ENCODE results near the gene TRMT11.
"Not testable (repeated sequence)": the region's sequence is repeated elsewhere in the genome, so short reads cannot be mapped to it uniquely, and the experiment has no call there.

TRMT11 gene

DNA sequence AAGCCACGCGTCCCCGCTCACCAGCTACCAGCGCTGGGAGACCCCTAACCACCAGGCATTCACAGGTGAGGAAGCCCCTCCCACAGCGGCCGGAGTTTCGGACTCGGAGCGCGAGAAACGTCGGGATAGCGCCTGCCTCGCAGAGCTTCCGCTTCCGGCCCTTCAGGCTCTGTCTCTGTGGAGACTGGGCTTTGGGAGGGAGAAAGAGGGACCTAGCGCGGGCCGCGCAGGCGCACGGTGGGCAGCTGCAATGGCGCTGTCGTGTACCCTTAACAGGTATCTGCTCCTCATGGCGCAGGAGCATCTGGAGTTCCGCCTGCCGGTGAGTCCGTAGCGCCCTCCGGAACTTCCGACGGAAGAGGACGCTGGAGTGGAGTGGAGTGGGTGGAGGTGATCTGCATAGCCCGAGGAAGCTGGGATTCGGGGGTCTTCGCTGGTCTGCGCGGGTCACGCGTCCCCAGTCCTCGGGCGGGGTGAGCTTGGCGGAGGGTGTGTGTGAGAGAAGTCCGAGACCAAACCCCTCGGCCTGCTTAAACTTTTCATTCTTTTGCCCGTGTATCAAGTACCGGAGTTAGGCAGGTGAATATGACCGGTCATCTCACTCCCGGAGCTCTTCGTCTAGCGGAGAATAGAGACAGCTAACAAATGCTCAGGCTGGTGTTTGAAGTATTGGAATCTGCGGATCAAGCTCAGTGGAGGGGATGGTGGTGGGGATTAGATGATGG, at the start of gene TRMT11:
Gene TRMT11 (plus strand): TSS at position 240 of the 725 bp plus-strand sequence. CDS start 11 bp downstream, at position 251.
- DNase-seq (ENCODE audit: low read depth in 2 of 2): peak; percentile 62 to 63

DNA sequence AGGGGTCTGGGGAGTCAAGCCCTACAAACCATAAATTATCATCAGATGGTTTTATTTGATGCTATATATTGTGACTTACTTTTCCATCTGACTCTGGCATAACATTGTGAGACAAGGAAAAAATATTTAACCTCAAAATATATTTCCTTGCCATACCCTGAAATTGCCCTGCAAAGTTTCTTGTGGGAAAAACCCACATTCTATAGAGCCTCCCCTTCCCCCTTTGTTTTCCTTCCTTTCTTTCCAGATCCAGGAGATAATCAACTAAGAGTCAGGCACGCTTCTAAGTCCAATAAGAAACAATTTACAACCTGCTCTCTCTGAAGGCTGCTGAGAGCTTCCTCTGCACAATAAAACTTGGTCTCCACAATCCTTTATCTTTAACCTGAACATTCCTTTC, 47.3 kb upstream of the TRMT11 start:
- DNase-seq (ENCODE audit: low read depth in 2 of 2): no peak

GRCh38 chr6:125939791-125940190, 46.5 kb upstream of the TRMT11 start:
- no peak for DNase-seq (ENCODE audit: low read depth in 2 of 2)

- DNase-seq (ENCODE audit: low read depth in 2 of 2): no peak
These were observed 45.9 kb upstream of the TRMT11 start for GRCh38 chr6:125940247-125941041.

DNA sequence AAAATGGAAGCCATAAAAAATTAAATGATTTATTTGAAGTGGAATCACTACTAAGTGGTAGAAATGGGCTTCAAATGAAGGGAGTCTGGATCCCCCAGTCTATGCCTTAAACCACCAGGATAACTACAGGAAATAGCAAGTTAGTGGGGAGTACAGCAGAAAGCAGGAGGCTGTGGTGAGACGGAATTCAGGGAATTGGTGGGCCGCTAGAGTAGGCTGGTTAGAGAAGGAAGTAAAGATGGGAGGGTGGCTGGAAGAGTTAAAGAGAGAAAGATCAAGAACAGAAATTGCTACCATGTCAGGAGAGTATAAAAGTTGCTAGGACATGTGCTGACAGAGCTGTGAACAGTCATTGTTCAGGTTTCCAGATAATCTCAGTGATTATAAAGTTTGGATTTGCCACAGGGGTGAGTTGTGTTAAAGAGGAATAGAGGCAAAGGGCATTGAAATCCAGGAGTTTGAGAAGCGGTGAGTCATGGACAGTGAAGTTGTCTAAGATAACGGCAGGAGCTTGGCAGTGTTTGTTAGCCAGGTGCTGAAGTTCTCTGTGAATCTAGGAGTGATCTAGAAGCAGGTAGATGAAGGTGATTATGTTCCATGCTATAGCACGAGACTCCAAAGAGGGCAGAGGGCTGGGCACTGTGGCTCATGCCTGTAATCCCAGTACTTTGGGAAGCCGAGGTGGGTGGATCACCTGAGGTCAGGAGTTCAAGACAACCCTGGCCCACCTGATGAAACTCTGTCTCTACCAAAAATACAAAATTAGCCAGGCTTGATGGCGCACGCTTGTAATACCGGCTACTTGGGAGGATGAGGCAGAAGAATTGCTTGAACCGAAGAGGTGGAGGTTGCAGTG, 43.4 kb upstream of the TRMT11 start:
- no peak for DNase-seq (ENCODE audit: low read depth in 2 of 2)

- DNase-seq (ENCODE audit: low read depth in 2 of 2): no peak
These were observed 42.6 kb upstream of the TRMT11 start for GRCh38 chr6:125943528-125944433.

DNA sequence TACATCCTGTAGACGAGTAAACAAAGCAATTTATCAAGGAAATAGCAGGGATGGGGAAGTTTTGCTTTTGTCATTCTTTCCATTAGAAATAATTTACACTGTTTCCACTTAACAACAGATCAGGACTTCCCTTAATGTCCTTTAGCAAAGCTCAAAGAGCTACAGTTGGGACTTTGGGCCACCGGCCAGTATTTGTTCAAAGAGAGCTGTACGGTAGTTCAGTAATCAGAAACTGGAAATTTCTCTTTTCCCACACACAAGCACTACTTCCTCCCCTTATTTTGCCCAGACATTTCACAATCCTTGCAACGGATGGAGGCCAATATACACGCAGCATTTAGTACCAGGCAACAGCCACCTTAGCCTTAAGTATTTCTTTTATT, 41.9 kb upstream of the TRMT11 start:
- no peak for DNase-seq (ENCODE audit: low read depth in 2 of 2)

DNA sequence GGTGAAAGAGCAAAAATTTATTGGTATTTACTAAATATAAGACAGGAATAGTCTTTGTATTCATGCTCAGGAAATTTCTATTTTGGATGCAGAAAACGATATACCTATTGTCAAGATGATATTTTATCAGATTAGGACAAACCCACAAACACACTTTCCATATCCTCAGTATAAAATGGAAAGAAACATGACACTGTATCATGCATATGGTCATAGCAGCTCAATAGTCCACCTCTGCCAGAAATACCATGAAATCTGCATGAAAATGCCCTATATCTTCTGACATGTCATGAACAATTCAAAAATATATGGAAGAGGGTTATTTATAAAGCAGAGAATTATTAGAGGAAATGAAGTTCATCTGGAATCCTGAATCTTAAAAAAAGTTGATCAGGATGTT, 41.4 kb upstream of the TRMT11 start:
- DNase-seq (ENCODE audit: low read depth in 2 of 2): no peak

DNA sequence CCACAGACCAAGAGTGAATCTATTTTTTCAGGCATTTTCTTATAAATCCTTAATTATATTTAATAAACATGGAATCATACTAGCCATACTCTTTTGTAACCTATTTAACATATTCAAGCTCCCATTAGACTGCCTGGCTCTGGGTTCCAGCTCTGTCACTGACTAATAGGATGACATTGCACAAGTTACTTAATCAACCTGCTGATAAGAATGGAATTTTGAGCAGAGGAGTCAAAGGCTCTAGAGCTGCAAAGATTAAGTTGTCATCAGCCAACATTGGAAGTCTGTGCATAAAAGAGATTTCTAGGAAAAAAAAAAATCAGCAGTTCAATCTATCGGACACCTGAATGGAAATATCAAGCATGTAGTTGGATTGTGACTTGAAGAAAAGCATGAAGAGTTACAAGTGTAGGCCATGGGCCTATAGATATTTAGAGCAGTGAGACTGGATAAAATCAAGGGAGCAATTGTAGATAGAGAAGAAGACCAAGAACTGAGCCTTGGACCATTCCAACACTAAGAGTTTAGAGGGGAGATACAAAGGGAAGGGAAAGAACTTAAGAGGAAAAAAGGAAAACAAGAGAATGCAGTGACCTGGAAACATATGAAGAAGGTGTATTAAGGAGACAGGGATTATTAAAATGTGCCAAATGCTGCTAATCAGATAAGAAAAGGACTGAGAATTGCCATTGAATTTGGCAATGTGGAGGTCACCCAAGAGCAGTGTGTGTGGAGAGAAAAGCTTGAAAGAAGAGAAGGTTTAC, 40.8 kb upstream of the TRMT11 start:
- no peak for DNase-seq (ENCODE audit: low read depth in 2 of 2)

- DNase-seq (ENCODE audit: low read depth in 2 of 2): no peak
These were observed 38.7 kb upstream of the TRMT11 start for GRCh38 chr6:125947615-125948014.

- DNase-seq (ENCODE audit: low read depth in 2 of 2): no peak
These were observed 37.9 kb upstream of the TRMT11 start for GRCh38 chr6:125948455-125948854.

GRCh38 chr6:125949069-125949468, 37.3 kb upstream of the TRMT11 start:
- DNase-seq (ENCODE audit: low read depth in 2 of 2): no peak

GRCh38 chr6:125950293-125950692, 36.0 kb upstream of the TRMT11 start:
- no peak for DNase-seq (ENCODE audit: low read depth in 2 of 2)

DNA sequence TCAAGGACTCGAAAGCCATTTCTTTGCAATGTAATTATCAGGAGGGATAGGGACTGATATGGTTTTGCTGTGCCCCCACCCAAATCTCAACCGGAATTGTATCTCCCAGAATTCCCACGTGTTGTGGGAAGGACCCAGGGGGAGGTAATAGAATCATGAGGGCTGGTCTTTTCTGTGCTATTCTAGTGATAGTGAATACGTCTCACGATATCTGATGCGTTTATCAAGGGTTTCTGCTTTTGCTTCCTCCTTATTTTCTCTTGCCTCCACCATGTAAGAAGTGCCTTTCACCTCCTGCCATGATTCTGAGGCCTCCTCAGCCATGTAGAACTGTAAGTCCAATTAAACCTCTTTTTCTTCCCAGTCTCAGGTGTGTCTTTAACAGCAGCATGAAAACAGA, 35.6 kb upstream of the TRMT11 start:
- DNase-seq (ENCODE audit: low read depth in 2 of 2): not testable (repeated sequence)

GRCh38 chr6:125951323-125951722, 35.0 kb upstream of the TRMT11 start:
- no peak for DNase-seq (ENCODE audit: low read depth in 2 of 2)

DNA sequence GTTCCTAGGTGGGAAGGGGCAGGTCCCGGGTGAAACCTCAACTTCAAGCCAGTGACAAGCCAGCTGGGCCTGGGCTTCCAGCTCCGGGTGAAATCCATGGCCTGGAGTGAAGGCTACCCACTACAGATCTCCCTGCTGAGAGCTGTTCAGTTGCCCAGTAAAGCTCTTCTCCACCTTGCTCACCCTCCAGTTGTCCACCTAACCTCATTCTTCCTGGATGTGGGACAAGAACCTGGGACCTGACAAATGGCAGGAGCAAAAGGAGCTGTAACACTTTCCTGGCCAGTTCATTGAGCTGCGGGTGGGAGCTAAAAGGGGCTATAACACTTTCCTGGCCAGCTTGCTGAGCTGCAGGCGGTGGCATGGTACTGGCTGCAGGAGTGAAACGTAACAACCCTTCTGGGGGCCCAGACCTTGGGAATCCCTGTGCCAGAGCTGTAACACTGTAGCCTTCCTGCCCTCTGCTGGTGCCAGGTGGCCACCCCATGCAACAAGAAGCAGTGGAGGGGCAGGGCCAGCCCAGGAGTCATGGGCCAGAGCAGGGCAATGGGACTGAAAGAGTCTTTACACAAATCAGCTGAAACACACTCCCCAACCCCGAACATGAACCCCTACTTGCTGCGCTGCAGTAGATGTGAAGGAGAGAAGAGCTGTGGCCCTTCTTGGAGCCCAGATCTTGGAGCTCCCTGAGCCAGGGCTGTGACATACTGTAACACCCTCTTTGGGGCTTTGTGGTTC, 33.4 kb upstream of the TRMT11 start:
- no peak for DNase-seq (ENCODE audit: low read depth in 2 of 2)

DNA sequence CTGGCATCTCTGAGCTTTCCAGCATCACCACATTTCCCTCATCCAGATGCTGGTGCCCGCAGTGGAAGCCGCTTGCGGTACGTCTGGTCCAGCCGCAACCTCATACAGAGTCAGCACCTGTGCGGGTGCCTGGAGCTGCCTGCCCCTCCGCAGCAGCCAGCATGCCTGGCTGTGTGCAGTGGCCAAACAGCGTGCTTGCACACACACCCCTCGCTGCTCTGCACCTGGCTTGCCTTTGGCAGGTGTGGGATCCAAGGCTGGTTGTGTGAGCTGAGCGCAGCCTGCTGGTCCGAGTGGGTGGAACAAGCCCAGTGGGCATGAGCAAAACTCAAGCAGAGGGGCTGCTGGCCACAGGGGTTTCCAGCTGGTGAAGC, 32.9 kb upstream of the TRMT11 start:
- no peak for DNase-seq (ENCODE audit: low read depth in 2 of 2)

GRCh38 chr6:125954735-125955339, 31.5 kb upstream of the TRMT11 start:
- DNase-seq (ENCODE audit: low read depth in 2 of 2): no peak

DNA sequence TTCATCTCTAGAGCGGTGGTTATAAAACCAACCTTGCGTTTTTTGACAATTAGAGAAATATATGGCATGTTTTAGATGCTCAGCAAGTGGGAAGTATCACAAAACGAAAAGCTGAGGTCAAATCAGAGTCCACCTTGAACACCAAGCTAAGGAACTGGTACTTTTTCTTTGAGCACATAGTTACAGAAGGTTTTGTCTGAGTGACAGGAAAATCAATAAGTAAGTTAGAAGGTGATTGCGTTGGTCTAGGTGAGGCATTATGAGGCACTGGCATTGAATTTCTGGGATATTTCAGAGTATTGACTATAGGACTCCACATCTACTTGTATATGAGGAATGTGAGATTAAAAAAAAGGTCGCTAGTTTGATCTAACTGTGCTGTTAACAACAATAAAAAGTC, 30.4 kb upstream of the TRMT11 start:
- DNase-seq (ENCODE audit: low read depth in 2 of 2): no peak

Measured in fibroblast of skin of left quadriceps (primary cell).